DMS114 treated with DMSO at 0.1 percent for 48 hours (cell line): ENCODE results near the gene S100A1.
A peak's percentile ranks its signal among the peaks of the same experiment; 100 is the strongest.
"Not testable (repeated sequence)": the region's sequence is repeated elsewhere in the genome, so short reads cannot be mapped to it uniquely, and the experiment has no call there.

Experiments
- DNase-seq: peaks from one replicate; lab custom pipeline; 2025; ENCODE audit not compliant: unreplicated experiment; lab: John Stamatoyannopoulos, UW

The S100A1 gene

DNA sequence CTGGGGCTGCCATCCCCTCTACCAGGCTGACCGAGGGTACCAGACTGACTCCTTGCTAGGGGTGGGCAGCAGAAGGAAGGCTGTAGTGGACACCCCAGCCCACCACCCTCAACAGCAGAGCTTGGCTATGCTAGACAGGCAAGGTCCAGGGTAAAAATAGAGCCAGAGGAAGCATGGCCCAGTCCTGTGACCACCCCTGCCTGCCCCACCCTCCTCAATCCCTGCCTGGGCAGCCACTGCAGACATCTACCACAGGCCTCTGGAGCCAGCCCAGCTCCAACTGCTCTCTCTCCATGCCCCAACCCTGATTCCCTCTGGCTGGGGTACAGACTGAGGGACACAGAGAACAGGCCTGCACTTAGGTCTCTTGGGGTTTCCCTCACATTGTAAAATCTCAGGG is 1.7 kb downstream of the S100A1 start:
- DNase-seq, result no peak

DNA sequence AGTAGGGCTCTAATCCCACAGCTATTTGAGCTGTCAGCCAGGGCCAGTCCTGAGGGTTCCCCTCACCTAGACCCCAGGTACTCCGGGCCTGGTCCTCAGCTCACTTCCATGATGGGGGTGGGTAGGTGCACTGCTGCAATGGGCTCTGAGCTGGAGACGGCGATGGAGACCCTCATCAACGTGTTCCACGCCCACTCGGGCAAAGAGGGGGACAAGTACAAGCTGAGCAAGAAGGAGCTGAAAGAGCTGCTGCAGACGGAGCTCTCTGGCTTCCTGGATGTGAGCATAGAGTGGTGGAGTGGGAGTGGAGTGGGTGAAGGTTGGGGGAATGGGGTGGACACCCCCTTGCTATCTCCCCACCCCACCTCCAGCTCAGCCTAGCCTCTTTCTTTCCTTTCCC is 2.1 kb downstream of the S100A1 start:
- no peak for DNase-seq

DNA sequence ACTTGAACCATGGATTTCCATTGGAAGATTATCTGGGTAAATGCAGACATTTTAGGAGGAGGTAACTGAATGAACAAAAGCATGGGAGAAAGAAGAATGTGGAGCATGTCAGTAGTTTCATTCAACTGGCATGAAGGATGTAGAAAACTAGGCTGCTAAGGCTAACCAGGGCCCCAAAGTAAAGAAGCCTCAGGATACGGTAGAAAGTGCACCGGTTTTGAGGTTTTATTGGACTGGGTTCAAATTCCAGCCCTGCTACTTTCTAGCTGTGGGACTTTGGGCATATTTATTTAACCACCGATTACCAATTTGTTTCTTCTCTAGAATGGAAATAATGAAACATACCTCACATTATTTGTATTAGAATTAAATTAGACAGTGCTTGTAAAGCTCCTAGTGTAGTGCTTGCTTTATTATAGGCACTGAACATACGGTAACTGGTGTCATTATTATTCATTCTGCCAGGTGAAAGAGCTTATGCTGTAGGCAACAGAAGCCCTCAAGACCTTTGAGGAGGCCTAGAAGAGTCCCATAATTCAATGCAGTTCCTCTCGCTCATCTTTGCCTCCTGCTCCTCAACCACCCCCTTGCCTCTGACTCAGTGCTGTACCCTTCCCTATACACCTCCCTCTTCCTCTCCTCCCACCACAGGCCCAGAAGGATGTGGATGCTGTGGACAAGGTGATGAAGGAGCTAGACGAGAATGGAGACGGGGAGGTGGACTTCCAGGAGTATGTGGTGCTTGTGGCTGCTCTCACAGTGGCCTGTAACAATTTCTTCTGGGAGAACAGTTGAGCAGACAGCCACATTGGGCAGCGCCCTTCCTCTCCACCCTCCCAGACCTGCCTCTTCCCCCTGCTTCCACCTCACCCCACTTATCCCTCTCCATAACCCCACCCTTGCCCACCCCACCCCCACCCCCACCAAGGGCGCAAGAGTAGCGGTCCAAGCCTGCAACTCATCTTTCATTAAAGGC is 3.1 kb downstream of the S100A1 start:
- DNase-seq, result no peak

DNA sequence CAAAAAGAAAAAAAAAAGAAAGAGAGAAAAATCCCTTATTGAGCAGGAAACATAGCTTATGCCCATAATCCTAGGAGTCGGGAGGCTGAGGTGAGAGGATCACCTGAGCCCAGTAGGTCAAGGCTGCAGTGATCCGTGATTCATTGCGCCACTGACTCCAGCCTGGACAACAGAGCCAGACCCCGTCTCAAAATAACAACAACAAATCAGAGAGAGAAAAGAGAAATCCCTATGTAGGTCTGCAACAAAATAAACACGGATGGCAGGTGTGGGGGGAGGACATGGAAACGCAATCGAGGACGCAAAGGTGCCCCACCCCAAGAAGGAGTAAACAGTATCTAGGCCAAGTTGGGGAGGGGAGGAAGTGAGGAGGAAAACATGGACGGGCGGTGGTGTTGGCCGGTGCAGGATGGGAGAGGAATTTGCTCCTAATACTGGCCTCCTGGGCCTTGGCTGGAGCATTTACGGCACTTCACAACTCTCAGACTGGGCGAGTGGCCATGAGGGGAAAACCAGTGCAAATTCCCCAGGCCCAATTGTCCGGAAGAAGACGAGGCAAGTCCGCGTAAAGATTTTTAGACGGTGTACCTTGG is 5.0 kb downstream of the S100A1 start:
- DNase-seq, result no peak

DNA sequence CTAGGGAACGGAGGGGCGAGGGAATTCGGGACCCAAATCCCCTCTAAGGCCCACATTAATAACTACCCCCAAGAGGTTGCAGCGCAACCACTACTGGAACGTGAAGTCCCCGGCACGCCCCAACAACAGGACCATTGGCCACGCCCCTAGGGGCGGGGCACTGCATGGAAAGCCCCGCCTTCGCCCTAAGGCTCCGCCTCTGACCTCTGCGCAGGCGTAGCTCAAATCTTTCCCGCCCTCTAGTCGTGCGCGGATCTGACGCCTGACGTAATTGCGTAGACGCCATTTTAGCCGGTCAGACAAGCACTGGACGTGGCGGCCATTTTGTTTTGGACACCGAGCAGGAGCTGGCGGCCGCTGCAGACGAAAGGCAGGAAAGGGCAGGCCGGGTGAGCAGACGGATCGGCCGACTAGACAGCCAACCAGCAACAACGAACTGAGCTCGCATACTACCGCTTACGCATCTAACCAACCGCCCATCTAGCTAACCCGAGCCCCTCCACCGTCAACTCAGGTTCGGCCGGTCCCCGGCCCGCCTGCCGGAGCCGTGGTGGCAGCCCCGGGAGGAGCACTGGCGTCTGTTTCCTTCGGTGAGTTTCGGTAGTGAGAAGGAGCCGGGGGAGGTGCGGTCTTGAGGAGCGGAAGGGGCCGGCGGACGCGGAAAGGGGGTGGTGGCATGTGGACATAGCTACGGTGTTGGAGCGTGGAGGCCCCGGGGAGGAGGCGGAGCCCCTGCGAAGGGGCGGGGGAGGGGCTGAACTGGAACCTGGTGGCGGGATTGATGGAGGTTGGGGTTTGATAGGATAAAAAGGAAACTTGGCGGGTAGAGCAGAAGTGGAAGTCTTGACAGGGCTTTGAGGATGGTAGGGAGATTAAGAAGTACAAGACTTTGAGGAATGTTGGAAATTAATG is 5.8 kb downstream of the S100A1 start, which contains the start of gene CHTOP:
Gene CHTOP (plus strand): TSS at position 313 of the 912 bp plus-strand sequence. CDS start 2,523 bp downstream, outside the sequence.
- peak; percentile 96 for DNase-seq

DNA sequence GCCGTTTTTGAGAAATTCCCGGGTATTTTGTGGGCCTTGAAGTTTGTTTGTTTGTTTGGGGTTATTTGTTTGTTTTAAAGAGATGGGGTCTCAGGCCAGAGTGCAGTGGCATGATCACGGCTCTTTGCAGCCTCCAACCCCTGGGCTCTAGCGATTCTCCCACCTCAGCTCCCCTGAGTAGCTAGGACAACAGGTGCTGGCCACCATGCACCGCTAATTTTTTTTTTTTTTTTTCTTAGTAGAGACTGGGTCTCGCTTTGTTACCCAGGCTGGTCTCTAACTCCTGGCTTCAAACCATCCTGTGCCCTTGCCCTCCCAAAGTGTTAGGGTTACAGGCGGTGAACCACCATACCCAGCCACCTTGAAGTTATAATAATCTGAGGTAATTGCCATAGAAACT is 7.6 kb downstream of the S100A1 start:
- DNase-seq, result no peak

DNA sequence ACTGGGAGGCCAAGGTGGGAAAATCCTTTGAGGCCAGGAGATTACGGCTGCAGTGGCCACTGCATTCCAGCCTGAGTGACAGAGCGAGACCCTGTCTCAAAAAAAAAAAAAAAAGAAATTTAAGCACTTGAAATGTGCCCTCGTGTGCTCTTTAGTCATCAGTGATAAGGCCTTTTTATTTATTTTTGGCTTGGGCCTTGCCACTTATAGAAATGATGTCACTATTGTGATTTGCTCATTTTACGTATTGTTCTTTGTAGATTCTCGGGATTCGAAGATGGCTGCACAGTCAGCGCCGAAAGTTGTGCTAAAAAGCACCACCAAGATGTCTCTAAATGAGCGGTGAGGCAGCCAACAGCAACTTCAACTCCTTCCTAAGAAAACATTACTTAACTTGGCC is 8.1 kb downstream of the S100A1 start:
- DNase-seq, result no peak

DNA sequence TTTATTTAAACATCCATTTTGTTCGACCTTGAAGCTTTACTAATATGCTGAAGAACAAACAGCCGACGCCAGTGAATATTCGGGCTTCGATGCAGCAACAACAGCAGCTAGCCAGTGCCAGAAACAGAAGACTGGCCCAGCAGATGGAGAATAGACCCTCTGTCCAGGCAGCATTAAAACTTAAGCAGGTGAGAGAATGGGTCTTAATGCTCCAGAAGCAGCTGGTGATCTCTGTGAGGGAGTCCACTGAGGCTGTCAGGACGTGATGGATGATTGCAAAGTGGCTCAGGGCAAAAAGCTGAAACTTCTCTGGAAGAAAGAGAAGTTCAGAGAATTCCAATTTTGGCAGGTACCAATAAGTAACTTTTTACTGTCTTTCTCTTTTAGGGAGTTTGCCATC is 10.0 kb downstream of the S100A1 start:
- no peak for DNase-seq

DNA sequence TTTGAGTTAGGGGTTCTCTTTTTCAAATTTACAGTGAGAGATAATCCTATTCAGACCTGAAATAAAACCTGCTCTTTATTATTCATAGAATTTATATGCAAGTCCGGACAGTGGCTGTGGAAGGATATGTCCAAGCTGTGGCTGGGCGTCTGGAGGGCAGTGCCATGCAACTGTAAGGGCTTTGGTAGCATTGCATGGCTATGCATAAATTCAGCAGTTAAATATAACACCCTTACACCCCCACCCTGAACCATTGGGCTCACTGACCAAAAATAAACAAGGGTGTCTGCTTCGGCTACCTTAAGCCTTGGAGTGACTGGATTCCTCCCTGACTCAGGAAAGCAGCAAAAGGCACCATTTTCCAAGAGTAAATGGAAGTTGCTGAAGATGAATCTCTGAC is 11.0 kb downstream of the S100A1 start:
- DNase-seq, result no peak

DNA sequence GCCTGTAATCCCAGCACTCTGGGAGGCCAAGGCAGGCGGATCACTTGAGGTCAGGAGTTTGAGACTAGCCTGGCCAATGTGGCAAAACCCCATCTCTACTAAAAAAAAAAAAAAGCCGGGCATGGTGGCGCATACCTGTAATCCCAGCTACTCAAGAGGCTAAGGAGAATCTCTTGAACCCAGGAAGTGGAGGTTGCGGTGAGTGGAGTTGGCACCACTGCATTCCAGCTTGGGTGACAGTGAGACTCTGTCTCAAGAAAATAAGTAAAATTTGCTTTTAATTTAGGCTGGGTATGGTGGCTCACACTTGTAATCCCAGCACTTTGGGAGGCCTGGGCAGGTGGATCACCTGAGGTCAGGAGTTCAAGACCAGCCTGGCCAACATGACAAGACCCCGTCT is 12.0 kb downstream of the S100A1 start:
- not testable (repeated sequence) for DNase-seq

DNA sequence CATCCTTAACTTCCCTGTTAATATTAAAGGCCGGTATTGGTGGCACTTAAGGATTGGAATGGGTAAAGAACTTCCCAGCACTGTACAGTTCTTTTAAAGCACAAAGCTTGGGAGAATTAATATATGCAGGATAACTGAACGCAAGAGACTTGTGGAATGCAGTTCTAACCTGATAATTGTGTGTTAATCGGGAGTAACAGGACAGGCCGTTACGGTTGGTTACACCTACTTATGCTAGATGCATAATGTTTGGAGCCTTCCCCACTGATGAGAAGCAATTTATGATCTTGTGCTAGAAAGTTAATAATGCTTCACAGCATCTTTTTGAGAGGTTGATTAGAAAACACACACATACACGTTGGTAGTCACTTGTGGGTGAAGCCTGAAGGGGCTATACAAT is 12.6 kb downstream of the S100A1 start:
- no peak for DNase-seq

DNA sequence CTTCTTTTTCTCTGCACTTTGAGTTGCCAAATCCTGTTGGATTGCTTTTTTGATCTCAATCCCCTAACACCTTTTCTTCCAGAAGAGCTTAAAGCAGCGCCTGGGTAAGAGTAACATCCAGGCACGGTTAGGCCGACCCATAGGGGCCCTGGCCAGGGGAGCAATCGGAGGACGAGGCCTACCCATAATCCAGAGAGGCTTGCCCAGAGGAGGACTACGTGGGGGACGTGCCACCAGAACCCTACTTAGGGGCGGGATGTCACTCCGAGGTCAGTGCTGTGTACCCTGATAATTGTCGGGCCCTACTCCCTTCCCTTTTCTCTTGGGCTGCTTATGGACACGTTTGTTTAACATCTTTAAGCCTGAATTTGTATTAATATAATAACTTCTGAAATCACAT is 13.9 kb downstream of the S100A1 start:
- DNase-seq, result no peak

DNA sequence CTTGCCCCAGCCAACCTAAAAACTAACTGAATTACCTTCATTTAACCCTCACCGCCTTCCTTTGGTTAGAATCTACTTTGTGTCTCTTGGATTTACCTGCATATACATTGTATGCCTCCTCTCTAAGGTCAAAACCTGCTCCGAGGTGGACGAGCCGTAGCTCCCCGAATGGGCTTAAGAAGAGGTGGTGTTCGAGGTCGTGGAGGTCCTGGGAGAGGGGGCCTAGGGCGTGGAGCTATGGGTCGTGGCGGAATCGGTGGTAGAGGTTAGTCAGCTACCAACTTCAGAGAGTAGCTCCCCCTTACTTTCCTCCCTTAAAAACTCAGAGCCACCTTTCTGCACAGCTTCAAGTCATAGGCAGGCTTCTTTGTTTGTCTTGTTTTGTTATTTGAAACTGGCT is 14.9 kb downstream of the S100A1 start:
- DNase-seq, result no peak

DNA sequence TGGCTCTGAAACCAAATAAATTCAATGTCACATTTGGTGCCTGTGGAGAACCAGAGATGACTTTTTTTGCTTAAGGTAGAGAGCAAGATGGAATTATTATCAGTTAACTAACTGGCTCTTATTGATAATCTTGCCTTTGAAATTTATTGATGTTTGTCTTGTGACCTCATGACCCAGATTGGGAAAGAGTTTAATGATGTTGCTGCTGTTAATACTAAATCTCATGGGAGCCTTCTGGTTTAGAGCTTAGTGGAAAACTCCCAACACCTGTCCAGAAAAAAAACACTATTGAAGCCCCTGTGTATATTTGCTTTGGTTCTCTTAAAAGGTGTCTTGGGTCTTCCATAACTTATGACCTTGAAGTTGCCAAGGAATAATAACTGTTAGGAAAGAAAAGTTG is 15.6 kb downstream of the S100A1 start:
- DNase-seq, result no peak

DNA sequence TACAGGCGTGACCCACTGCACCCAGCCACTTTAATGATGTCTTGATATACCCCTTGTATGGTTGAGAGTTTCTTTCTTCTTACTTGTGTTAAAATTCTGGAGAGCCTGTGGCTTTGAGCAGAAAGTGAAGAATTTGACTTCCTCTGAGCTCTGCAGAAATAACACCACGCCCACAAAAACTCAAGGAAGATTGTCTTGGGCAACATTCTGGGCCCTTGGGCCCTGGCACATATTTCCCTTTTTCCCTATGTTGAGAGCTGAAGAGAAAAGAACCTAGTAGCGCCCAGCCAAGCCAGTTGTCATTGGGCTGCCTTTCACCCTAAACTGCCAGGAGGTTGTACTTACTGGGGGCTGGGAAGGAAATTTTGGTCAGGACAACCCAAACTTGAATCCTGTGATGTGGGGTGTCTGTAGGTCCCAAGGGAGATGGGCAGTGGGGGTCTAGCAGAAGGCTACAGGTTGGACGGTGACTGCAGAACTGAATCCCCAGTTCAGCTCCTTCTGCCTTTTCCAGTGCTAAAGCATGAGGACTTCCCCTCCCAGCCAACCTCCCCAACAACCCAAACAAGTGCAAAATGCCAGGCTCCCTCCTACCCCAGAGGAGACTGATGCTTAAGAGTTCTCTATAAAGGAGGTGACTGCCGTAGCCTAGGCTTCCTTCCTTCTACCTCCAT is 18.6 kb downstream of the S100A1 start:
- DNase-seq, result no peak

DNA sequence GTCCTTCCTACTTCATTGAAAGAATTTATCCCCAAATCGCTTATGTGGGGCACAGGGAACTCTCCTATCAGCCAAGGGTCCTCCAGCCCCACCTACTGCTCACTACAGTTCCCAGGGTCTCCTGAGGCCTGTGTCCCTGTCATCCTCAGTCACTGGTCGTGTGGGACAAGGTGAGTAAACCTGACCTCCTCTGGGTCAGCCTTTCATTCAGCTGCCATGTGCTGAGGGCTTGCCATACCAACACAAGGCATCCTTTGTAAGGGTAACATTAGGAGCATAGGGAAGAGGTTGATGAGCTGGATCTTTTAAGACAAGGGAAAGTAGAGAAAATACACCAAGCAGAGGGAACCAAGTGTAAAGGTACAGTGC is 19.1 kb downstream of the S100A1 start:
- DNase-seq, result no peak

DNA sequence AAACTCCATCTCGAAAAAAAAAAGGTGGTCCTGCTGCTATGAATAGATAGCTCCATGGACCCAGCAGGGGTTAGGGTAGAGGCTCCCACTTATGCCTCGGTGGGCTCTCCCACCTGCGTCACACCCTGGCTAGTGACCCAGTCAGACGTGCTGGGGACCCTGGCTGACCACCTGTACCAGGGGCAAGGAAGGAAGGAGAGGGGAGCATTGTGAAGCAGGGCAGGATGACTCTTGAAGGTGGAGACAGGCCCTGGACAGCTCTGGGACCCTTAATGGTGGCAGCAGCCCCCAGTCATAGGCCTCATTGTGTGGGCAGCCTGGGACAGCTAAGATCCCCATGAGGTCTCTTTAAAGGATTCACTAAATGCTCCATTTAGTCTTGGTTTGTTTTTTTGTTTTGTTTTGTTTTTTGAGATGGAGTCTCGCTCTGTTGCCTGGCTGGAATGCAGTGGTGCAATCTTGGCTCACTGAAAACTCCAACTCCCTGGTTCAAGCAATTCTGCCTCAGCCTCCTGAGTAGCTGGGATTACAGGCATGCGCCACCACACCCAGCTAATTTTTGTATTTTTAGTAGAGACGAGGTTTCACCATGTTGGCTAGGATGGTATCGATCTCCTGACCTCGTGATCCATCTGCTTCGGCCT is 19.9 kb downstream of the S100A1 start:
- DNase-seq, result no peak

DNA sequence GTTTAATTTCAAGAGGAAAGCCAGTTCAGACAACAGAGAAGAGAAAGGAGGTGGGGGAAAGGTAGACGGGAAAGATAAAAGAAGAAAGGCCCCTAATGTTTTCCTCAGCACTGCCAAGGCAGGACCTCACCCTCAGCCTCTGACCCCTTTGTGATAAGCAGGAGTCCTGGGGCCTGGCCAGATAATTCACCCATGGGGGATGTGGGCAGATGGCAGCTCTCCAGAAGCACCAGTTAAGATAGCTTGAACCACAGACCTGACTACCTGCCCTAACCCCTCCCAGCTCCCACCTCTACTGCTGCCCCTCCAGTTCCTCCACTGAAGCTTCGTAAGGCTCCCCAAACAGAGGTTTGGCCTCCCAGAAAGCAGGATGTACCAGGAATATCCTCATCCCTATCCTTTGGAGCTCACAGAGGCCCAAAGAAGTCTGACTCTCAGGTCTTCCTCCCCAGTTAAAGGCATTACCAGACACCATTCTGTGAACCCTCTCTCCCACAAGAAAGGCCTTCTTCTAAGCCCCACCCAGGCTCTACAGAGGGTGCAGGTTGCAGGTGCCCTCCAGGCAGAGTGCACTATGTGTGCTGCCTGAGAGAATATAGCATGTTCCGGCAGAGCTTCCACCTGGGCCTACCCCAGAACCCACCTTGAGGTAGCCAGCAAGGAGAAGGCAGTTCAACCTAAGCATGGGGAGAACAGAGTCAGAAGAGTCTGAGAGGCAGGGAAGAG is 21.1 kb downstream of the S100A1 start:
- DNase-seq, result no peak

DNA sequence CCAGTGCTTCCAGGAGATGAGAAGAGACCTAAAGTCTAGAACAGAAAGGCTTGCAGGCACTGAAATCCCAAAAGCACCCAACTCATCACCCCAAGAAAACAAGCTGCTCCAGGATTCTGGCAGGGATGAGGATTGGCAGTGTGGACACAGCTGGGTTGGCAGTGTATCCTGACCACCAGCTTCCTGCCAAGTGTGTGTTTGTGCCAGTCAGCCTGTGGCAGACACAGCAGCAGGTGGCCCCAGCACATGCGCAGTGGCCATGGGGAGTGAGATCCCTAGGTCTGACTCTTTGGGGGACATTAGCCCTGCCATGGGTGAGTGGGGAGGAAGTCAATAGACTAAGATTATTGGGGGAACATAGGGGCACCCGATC is 21.6 kb downstream of the S100A1 start:
- DNase-seq, result no peak

DNA sequence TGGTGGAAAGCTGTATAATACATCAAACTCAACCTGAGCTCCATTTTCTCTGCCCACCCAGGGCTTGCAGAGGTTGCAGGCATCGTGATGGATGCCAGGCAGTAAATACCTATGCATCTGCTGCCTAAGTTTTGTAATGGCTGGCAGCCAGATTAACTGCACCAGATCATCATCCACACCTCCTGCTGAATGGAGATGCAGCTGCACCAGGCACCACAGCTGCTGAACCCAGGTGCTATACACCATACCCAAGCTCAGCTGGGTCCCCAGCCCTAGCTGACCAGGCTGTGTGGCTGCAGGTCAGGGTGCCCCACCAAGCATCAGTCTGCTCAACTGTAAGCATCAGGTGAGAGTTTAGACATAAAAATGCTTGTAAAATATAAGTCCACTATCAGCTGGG is 23.5 kb downstream of the S100A1 start:
- no peak for DNase-seq
